ENCODE results near the gene BLOC1S6.

DNA sequence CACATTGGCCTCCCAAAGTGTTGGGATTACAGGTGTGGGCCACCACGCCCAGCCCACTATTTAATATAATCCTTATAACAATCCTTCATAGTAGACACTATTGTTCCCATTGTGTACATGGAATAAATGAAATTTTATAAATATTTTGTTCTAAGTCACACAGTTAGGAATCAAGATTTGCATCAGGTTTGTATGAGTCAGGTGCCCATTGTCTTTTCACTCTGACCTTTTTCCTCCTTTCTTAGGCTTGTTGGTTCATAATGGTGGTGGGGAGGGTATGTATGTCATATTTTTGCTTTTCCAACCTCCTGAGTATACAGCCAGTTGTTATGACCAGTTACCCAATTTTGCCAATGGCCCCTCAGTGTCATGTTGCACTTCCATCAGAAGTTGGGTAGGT is 46.6 kb upstream of the BLOC1S6 start:
- TF ChIP-seq, protein P1, sequence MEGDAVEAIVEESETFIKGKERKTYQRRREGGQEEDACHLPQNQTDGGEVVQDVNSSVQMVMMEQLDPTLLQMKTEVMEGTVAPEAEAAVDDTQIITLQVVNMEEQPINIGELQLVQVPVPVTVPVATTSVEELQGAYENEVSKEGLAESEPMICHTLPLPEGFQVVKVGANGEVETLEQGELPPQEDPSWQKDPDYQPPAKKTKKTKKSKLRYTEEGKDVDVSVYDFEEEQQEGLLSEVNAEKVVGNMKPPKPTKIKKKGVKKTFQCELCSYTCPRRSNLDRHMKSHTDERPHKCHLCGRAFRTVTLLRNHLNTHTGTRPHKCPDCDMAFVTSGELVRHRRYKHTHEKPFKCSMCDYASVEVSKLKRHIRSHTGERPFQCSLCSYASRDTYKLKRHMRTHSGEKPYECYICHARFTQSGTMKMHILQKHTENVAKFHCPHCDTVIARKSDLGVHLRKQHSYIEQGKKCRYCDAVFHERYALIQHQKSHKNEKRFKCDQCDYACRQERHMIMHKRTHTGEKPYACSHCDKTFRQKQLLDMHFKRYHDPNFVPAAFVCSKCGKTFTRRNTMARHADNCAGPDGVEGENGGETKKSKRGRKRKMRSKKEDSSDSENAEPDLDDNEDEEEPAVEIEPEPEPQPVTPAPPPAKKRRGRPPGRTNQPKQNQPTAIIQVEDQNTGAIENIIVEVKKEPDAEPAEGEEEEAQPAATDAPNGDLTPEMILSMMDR (CRISPR knock-in tag; IDR thresholded peaks at IDR 0.05), result no peak
- TF ChIP-seq, protein P2, sequence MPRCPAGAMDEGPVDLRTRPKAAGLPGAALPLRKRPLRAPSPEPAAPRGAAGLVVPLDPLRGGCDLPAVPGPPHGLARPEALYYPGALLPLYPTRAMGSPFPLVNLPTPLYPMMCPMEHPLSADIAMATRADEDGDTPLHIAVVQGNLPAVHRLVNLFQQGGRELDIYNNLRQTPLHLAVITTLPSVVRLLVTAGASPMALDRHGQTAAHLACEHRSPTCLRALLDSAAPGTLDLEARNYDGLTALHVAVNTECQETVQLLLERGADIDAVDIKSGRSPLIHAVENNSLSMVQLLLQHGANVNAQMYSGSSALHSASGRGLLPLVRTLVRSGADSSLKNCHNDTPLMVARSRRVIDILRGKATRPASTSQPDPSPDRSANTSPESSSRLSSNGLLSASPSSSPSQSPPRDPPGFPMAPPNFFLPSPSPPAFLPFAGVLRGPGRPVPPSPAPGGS (CRISPR knock-in tag; IDR thresholded peaks at IDR 0.05), result no peak
- no peak for TF ChIP-seq SNAPC2 (CRISPR knock-in tag; IDR thresholded peaks at IDR 0.05)
- no peak for TF ChIP-seq POLR2AphosphoS2 (IDR thresholded peaks at IDR 0.05; ENCODE audit: low read depth, low read length)
- TF ChIP-seq WIZ (CRISPR knock-in tag; IDR thresholded peaks at IDR 0.05), result no peak
- TF ChIP-seq, protein P3, sequence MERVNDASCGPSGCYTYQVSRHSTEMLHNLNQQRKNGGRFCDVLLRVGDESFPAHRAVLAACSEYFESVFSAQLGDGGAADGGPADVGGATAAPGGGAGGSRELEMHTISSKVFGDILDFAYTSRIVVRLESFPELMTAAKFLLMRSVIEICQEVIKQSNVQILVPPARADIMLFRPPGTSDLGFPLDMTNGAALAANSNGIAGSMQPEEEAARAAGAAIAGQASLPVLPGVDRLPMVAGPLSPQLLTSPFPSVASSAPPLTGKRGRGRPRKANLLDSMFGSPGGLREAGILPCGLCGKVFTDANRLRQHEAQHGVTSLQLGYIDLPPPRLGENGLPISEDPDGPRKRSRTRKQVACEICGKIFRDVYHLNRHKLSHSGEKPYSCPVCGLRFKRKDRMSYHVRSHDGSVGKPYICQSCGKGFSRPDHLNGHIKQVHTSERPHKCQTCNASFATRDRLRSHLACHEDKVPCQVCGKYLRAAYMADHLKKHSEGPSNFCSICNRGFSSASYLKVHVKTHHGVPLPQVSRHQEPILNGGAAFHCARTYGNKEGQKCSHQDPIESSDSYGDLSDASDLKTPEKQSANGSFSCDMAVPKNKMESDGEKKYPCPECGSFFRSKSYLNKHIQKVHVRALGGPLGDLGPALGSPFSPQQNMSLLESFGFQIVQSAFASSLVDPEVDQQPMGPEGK (CRISPR knock-in tag; IDR thresholded peaks at IDR 0.05), result no peak
- TF ChIP-seq PBX3 (CRISPR knock-in tag; IDR thresholded peaks at IDR 0.05; ENCODE audit: borderline replicate concordance), result no peak
- TF ChIP-seq POLR2AphosphoS5 (IDR thresholded peaks at IDR 0.05; ENCODE audit: low read depth, low read length), result no peak
- TF ChIP-seq, protein P4, sequence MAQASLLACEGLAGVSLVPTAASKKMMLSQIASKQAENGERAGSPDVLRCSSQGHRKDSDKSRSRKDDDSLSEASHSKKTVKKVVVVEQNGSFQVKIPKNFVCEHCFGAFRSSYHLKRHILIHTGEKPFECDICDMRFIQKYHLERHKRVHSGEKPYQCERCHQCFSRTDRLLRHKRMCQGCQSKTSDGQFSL (CRISPR knock-in tag; IDR thresholded peaks at IDR 0.05), result no peak
- TF ChIP-seq, protein P5, sequence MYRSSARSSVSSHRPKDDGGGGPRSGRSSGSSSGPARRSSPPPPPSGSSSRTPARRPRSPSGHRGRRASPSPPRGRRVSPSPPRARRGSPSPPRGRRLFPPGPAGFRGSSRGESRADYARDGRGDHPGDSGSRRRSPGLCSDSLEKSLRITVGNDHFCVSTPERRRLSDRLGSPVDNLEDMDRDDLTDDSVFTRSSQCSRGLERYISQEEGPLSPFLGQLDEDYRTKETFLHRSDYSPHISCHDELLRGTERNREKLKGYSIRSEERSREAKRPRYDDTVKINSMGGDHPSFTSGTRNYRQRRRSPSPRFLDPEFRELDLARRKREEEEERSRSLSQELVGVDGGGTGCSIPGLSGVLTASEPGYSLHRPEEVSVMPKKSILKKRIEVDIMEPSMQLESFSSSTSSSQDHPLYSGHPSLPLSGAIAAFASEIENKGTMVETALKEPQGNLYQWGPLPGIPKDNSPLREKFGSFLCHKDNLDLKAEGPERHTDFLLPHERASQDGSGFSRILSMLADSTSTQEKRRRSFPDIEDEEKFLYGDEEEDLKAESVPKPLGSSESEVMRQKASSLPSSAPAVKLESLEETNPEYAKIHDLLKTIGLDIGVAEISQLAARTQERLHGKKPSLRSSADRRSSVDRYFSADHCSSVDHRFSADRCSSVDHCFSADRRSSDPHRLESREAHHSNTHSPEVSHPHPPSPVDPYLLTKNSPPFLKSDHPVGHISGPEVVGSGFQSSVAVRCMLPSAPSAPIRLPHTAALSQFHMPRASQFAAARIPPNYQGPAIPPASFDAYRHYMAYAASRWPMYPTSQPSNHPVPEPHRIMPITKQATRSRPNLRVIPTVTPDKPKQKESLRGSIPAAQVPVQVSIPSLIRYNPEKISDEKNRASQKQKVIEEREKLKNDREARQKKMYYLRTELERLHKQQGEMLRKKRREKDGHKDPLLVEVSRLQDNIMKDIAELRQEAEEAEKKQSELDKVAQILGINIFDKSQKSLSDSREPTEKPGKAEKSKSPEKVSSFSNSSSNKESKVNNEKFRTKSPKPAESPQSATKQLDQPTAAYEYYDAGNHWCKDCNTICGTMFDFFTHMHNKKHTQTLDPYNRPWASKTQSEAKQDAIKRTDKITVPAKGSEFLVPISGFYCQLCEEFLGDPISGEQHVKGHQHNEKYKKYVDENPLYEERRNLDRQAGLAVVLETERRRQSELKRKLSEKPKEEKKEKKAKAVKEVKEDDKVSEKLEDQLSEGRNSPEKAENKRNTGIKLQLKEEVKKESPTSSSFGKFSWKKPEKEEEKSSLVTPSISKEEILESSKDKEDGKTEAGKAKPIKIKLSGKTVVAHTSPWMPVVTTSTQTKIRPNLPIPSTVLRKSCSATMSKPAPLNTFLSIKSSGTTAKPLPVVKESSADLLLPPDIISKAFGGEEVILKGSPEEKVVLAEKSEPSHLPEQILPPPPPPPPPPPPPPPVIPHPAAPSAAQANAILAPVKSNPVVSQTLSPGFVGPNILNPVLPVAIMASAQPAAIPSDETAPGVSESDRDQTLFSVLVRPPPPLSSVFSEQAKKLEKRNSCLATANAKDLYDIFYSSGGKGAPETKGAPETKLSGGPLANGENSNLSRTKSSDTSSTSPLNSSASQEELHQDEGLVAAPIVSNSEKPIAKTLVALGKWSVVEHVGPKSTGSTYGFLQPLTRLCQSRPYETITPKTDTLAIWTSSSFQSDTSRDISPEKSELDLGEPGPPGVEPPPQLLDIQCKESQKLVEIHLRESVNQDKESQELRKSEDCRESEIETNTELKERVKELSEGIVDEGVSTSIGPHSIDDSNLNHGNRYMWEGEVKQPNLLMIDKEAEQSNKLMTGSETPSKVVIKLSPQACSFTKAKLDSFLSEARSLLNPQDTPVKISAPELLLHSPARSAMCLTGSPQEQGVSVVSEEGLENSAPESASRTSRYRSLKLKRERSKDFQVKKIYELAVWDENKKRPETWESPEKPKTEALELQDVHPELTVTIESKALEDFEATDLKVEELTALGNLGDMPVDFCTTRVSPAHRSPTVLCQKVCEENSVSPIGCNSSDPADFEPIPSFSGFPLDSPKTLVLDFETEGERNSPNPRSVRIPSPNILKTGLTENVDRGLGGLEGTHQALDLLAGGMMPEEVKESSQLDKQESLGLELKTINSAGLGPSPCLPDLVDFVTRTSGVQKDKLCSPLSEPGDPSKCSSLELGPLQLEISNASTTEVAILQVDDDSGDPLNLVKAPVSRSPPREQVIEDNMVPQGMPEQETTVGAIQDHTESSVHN (CRISPR knock-in tag; IDR thresholded peaks at IDR 0.05), result no peak

Data from HepG2 (cell line).